GM23338 (cell line): ENCODE results near the gene RAB30. TPM values are rescaled to one million over a fixed set of nuclear protein-coding genes. Genes with fewer than 3 reads are reported as not detected.

Experiments used
- ATAC-seq: fragments of 200-7000 bp; cut with Tn5 transposase; 3 replicates; pipeline ENCODE4 v1.9.1; 2020
- DNase-seq: peaks from one replicate; pipeline ENCODE4 v3.0.0-alpha.2; 2015; ENCODE audit warnings: low spot score
- H2AFZ ChIP-seq: fragments of 200-600 bp; sonication (generic); 2 replicates; pipeline ENCODE4 v1.8.0; 2016; ENCODE audit warnings: antibody characterized with exemption, mild to moderate bottlenecking, moderate library complexity
- H3F3A ChIP-seq: fragments of 200-600 bp; sonication (generic); replicated peaks from 2 replicates; pipeline ENCODE4 v1.8.0; 2017; ENCODE audit warnings: antibody characterized with exemption, mixed run types, low read depth
- H3K27ac ChIP-seq: fragments of 200-600 bp; sonication (generic); 2 replicates; pipeline ENCODE4 v1.6.1; 2016; ENCODE audit warnings: low read depth
- H3K27me3 ChIP-seq: fragments of 200-600 bp; sonication (generic); 2 replicates; pipeline ENCODE4 v1.8.0; 2016; ENCODE audit warnings: mild to moderate bottlenecking, mixed run types, moderate library complexity; ENCODE audit not compliant: insufficient read depth
- H3K36me3 ChIP-seq: fragments of 200-600 bp; sonication (generic); 2 replicates; pipeline ENCODE4 v1.8.0; 2016; ENCODE audit warnings: mild to moderate bottlenecking; ENCODE audit not compliant: insufficient read depth
- H3K4me1 ChIP-seq: fragments of 200-600 bp; sonication (generic); 2 replicates; pipeline ENCODE4 v1.8.0; 2016; ENCODE audit warnings: mild to moderate bottlenecking, moderate library complexity; ENCODE audit not compliant: insufficient read depth
- H3K4me2 ChIP-seq: fragments of 200-600 bp; sonication (generic); 2 replicates; pipeline ENCODE4 v1.7.1; 2017; ENCODE audit warnings: mixed run types
- H3K4me3 ChIP-seq: fragments of 200-600 bp; sonication (generic); 2 replicates; pipeline ENCODE4 v1.6.1; 2016; ENCODE audit warnings: mixed run types
- H3K79me2 ChIP-seq: fragments of 200-600 bp; sonication (generic); replicated peaks from 2 replicates; pipeline ENCODE4 v1.8.0; 2017; ENCODE audit warnings: mild to moderate bottlenecking; ENCODE audit not compliant: insufficient read depth
- H3K9me2 ChIP-seq: fragments of 200-600 bp; sonication (generic); 2 replicates; pipeline ENCODE4 v1.8.0; 2017; ENCODE audit not compliant: insufficient read depth
- H4K20me1 ChIP-seq: fragments of 200-600 bp; sonication (generic); replicated peaks from 2 replicates; pipeline ENCODE4 v1.8.0; 2017; ENCODE audit warnings: mild to moderate bottlenecking; ENCODE audit not compliant: insufficient read depth
- H3K27ac Mint-ChIP-seq: 2 replicates; pipeline ENCODE4 v1.8.0; 2020; ENCODE audit warnings: inconsistent platforms, mild to moderate bottlenecking, moderate library complexity, mixed read lengths
- H3K27me3 Mint-ChIP-seq: 3 replicates; pipeline ENCODE4 v1.8.0; 2022; ENCODE audit warnings: low read depth, mild to moderate bottlenecking, moderate library complexity, mixed read lengths, inconsistent platforms; ENCODE audit not compliant: insufficient read depth, poor library complexity
- H3K36me3 Mint-ChIP-seq: 3 replicates; pipeline ENCODE4 v1.8.0; 2021; ENCODE audit warnings: low read depth, mild to moderate bottlenecking, inconsistent platforms, moderate library complexity, mixed read lengths
- H3K4me1 Mint-ChIP-seq: 3 replicates; pipeline ENCODE4 v1.8.0; 2020; ENCODE audit warnings: mild to moderate bottlenecking, inconsistent platforms, mixed read lengths
- H3K4me3 Mint-ChIP-seq: 3 replicates; pipeline ENCODE4 v1.8.0; 2021; ENCODE audit warnings: moderate library complexity, mild to moderate bottlenecking, inconsistent platforms, mixed read lengths
- H3K9me3 Mint-ChIP-seq: 3 replicates; pipeline ENCODE4 v1.8.0; 2020; ENCODE audit warnings: moderate library complexity, mild to moderate bottlenecking, inconsistent platforms, mixed read lengths
- CREB1 ChIP-seq: fragments of 250-450 bp; sonication (Bioruptor Pico); IDR thresholded peaks from 2 replicates; pipeline ENCODE4 v1.5.0; 2020; ENCODE audit warnings: low read depth, mild to moderate bottlenecking, moderate library complexity
- CTCF ChIP-seq, 2 experiments: fragments of 200-600 bp in 1 of 2; sonication (generic) in 1 of 2; conservative IDR thresholded peaks; 2 replicates each; pipeline versions ENCODE4 v1.5.1 to v1.6.1; 2016 to 2017; ENCODE audit warnings: antibody characterized with exemption in 2 of 2, low read depth in 2 of 2, mild to moderate bottlenecking in 2 of 2, moderate library complexity in 1 of 2
- ETS1 ChIP-seq: IDR thresholded peaks from 2 replicates; pipeline ENCODE4 v1.6.1; 2016; ENCODE audit warnings: antibody characterized with exemption
- EZH2 ChIP-seq: fragments of 200-600 bp; sonication (generic); IDR thresholded peaks from one replicate; pipeline ENCODE4 v1.8.0; 2017; ENCODE audit warnings: antibody characterized with exemption, mild to moderate bottlenecking, low read depth; ENCODE audit not compliant: unreplicated experiment
- EZH2phosphoT487 ChIP-seq: fragments of 200-600 bp; sonication (generic); IDR thresholded peaks from one replicate; pipeline ENCODE4 v1.8.1; 2018; ENCODE audit warnings: antibody characterized with exemption; ENCODE audit not compliant: unreplicated experiment
- JUNB ChIP-seq: IDR thresholded peaks from one replicate; pipeline ENCODE4 v1.6.1; 2016; ENCODE audit warnings: antibody characterized with exemption; ENCODE audit not compliant: unreplicated experiment
- NANOG ChIP-seq: IDR thresholded peaks from 2 replicates; pipeline ENCODE4 v1.6.1; 2016; ENCODE audit warnings: antibody characterized with exemption, borderline replicate concordance
- POLR2AphosphoS5 ChIP-seq: IDR thresholded peaks from 2 replicates; pipeline ENCODE4 v1.6.1; 2016; ENCODE audit warnings: antibody characterized with exemption, low read depth
- REST ChIP-seq: IDR thresholded peaks from one replicate; pipeline ENCODE4 v1.6.1; 2018; ENCODE audit warnings: antibody characterized with exemption; ENCODE audit not compliant: unreplicated experiment
- STAT1 ChIP-seq: IDR thresholded peaks from one replicate; pipeline ENCODE4 v1.6.1; 2016; ENCODE audit warnings: antibody characterized with exemption; ENCODE audit not compliant: unreplicated experiment
- ZNF114 ChIP-seq: fragments of 250-450 bp; sonication (Bioruptor Pico); IDR thresholded peaks from 2 replicates; pipeline ENCODE4 v1.5.0; 2020; ENCODE audit warnings: mild to moderate bottlenecking, moderate library complexity
- ZNF331 ChIP-seq: fragments of 250-450 bp; sonication (Bioruptor Pico); IDR thresholded peaks from 2 replicates; pipeline ENCODE4 v1.5.0; 2020; ENCODE audit warnings: low read depth, mild to moderate bottlenecking, moderate library complexity
- ZNF462 ChIP-seq: fragments of 250-450 bp; sonication (Bioruptor Pico); IDR thresholded peaks from 2 replicates; pipeline ENCODE4 v1.5.0; 2020; ENCODE audit warnings: mild to moderate bottlenecking, moderate library complexity
- polyA plus RNA-seq: library from polyadenylated mRNA; unstranded; fragments of >200 nt; fragmentation: Nextera tagmentation; extraction: Ambion mirVana; gene quantifications from 2 replicates; pipeline ENCODE4 v1.2.1, GENCODE V29; 2016
- total RNA-seq: library from RNA; depleted of rRNA; stranded (reverse); fragments of >200 nt; shearing (Covaris generic); gene quantifications from 2 replicates; pipeline ENCODE4 v1.2.3, GENCODE V29; 2014

The RAB30 gene
- total and polyA plus RNA-seq, 2 experiments from 2014 or later: 3.3 to 6.6 TPM

GRCh38 chr11:83118814-83119213 lies 47.1 kb upstream of the RAB30 start:
- H3F3A ChIP-seq: no peaks in the 10 kb centered on the region
- H3K27ac ChIP-seq: no peak overlapping the region
- no peak overlapping the region for H3K4me3 ChIP-seq
- no peaks in the 10 kb centered on the region for H3K9me2 ChIP-seq
- no peaks in the 10 kb centered on the region for H3K36me3 ChIP-seq
- H4K20me1 ChIP-seq: no peaks in the 10 kb centered on the region
- no peaks in the 10 kb centered on the region for H3K27me3 ChIP-seq
- no peaks in the 10 kb centered on the region; the same call in 2 of the 3 replicates for H3K4me1 Mint-ChIP-seq
- no peak overlapping the region for H3K27ac Mint-ChIP-seq
- H3K4me1 ChIP-seq: no peaks in the 10 kb centered on the region
- no peaks in the 10 kb centered on the region for H3K79me2 ChIP-seq
- no peak for TF ChIP-seq NANOG
- TF ChIP-seq CREB1: no peak
- no peak for TF ChIP-seq CTCF (conservative IDR thresholded peaks at IDR 0.05; ENCODE audit: low read depth in 2 of 2)
- no peak for TF ChIP-seq EZH2
- TF ChIP-seq ZNF462: no peak
- TF ChIP-seq POLR2AphosphoS5: no peak
- TF ChIP-seq ZNF331 (CRISPR knock-in tag): no peak
- TF ChIP-seq JUNB: no peak
- TF ChIP-seq STAT1: no peak
- TF ChIP-seq ZNF114 (CRISPR knock-in tag): no peak
- no peak for TF ChIP-seq EZH2phosphoT487
- no peak for TF ChIP-seq ETS1
- no peak for TF ChIP-seq REST
- no peaks in the 10 kb centered on the region; the same call in 2 of the 3 replicates for H3K9me3 Mint-ChIP-seq
- no peaks in the 10 kb centered on the region for H3K27me3 Mint-ChIP-seq
- no peak overlapping the region for H2AFZ ChIP-seq
- DNase-seq (no peak), ATAC-seq (no peak)
- H3K36me3 Mint-ChIP-seq: no peaks in the 10 kb centered on the region
- H3K4me3 Mint-ChIP-seq: no peak overlapping the region
- no peak overlapping the region for H3K4me2 ChIP-seq
